ENCODE measurements around the gene KIF6. TPM values are rescaled to one million over a fixed set of nuclear protein-coding genes. Genes with fewer than 3 reads are reported as not detected.

The KIF6 gene
- total RNA-seq, 4 donors from 2014 or later, result 0.83 to 2.6 (median 1.1) TPM

GRCh38 chr6:39755231-39755630 is 30.0 kb upstream of the KIF6 start:
- H3K4me3 ChIP-seq, result no peak overlapping the region
- no peak for TF ChIP-seq EP300 (IDR thresholded peaks at IDR 0.05)
- TF ChIP-seq POLR2AphosphoS5 (IDR thresholded peaks at IDR 0.05), result no peak
- TF ChIP-seq POLR2A (IDR thresholded peaks at IDR 0.05; ENCODE audit: low read depth), result no peak
- TF ChIP-seq CTCF (IDR thresholded peaks at IDR 0.05), result no peak
- no peaks in the 10 kb centered on the region for H3K36me3 ChIP-seq
- peaks cover 19 to 40% (median 28%) of the 10 kb centered on the region in 4 donors for H3K4me1 ChIP-seq
- no peak for DNase-seq (ENCODE audit: extremely low spot score)
- H3K27ac ChIP-seq (replicated peaks in 1 of 4), result peak overlapping the region in 1 of 4 donors; percentile 37
- 71% methylated on average over 1 of the region's 1 CpG for WGBS
- H3K9me3 ChIP-seq, result no peaks in the 10 kb centered on the region
- intact Hi-C loops (cut with DNase I), result no loop called here
- H3K27me3 ChIP-seq, result no peaks in the 10 kb centered on the region

- WGBS, result 44% methylated on average over 5 of the region's 5 CpGs
- DNase-seq (ENCODE audit: extremely low spot score), result no peak
- H3K27me3 ChIP-seq, result no peaks in the 10 kb centered on the region
- peak overlapping the region; percentile 37 to 63 (median 40) for H3K27ac ChIP-seq (replicated peaks in 1 of 4)
- no peaks in the 10 kb centered on the region for H3K9me3 ChIP-seq
- no peak for TF ChIP-seq POLR2A (IDR thresholded peaks at IDR 0.05; ENCODE audit: low read depth)
- TF ChIP-seq EP300 (IDR thresholded peaks at IDR 0.05), result no peak
- TF ChIP-seq POLR2AphosphoS5 (IDR thresholded peaks at IDR 0.05), result peak in 1 of 2 donors; percentile 7
- TF ChIP-seq CTCF (IDR thresholded peaks at IDR 0.05), result no peak
- no peaks in the 10 kb centered on the region for H3K36me3 ChIP-seq
- no peak overlapping the region for H3K4me3 ChIP-seq
- H3K4me1 ChIP-seq, result peaks cover 14 to 34% (median 21%) of the 10 kb centered on the region in 4 donors
- intact Hi-C loops (cut with DNase I), result no loop called here
Observed at GRCh38 chr6:39754514-39755115, 29.4 kb upstream of the KIF6 start.

GRCh38 chr6:39753725-39754045 is 28.5 kb upstream of the KIF6 start:
- Histone ChIP-seq H3K36me3 (no peaks in the 10 kb centered on the region), H3K4me1 (peaks cover 14 to 26% (median 18%) of the 10 kb centered on the region in 4 donors), H3K4me3 (no peak overlapping the region), H3K9me3 (no peaks in the 10 kb centered on the region), H3K27ac (replicated peaks in 1 of 4) (peak overlapping the region; percentile 37 to 63 (median 40)), H3K27me3 (no peaks in the 10 kb centered on the region)
- intact Hi-C loops (cut with DNase I), result no loop called here
- no peak for DNase-seq (ENCODE audit: extremely low spot score)
- WGBS, result 43% methylated on average over 3 of the region's 3 CpGs
- TF ChIP-seq POLR2A (IDR thresholded peaks at IDR 0.05; ENCODE audit: low read depth) (no peak), EP300 (IDR thresholded peaks at IDR 0.05) (no peak), POLR2AphosphoS5 (IDR thresholded peaks at IDR 0.05) (no peak)

GRCh38 chr6:39752835-39753724 is 27.9 kb upstream of the KIF6 start:
- 90% methylated on average over 12 of the region's 12 CpGs for WGBS
- DNase-seq (ENCODE audit: extremely low spot score), result no peak
- Histone ChIP-seq H3K36me3 (no peaks in the 10 kb centered on the region), H3K27me3 (no peaks in the 10 kb centered on the region), H3K4me1 (peaks cover 14 to 26% (median 18%) of the 10 kb centered on the region in 4 donors), H3K4me3 (no peak overlapping the region), H3K9me3 (no peaks in the 10 kb centered on the region), H3K27ac (replicated peaks in 1 of 4) (peak overlapping the region; percentile 37 to 63 (median 40))
- TF ChIP-seq EP300 (IDR thresholded peaks at IDR 0.05) (no peak), POLR2A (IDR thresholded peaks at IDR 0.05; ENCODE audit: low read depth) (no peak), CTCF (IDR thresholded peaks at IDR 0.05) (no peak), POLR2AphosphoS5 (IDR thresholded peaks at IDR 0.05) (no peak)
- intact Hi-C loops (cut with DNase I), result no loop called here

- WGBS, result 97% methylated on average over 3 of the region's 3 CpGs
- Histone ChIP-seq H3K27me3 (no peaks in the 10 kb centered on the region), H3K4me3 (no peak overlapping the region), H3K27ac (replicated peaks in 1 of 4) (no peak overlapping the region), H3K9me3 (no peaks in the 10 kb centered on the region), H3K4me1 (no peaks in the 10 kb centered on the region), H3K36me3 (no peaks in the 10 kb centered on the region)
- no peak for DNase-seq (ENCODE audit: extremely low spot score)
- TF ChIP-seq CTCF (IDR thresholded peaks at IDR 0.05) (no peak), EP300 (IDR thresholded peaks at IDR 0.05) (no peak), POLR2A (IDR thresholded peaks at IDR 0.05; ENCODE audit: low read depth) (no peak), POLR2AphosphoS5 (IDR thresholded peaks at IDR 0.05) (no peak)
- intact Hi-C loops (cut with DNase I), result no loop called here
Observed at GRCh38 chr6:39746795-39747194, 21.6 kb upstream of the KIF6 start.

Data from esophagus muscularis mucosa (tissue), 4 donors.